HG03469 (cell line): ENCODE measurements around the gene GRHPR.

Experiments
- ATAC-seq: cut with Tn5 transposase; IDR thresholded peaks from one replicate; pipeline ENCODE4 v1.9.1; 2021; ENCODE audit warnings: mild to moderate bottlenecking, moderate library complexity, moderate number of reproducible peaks; ENCODE audit not compliant: unreplicated experiment

The GRHPR gene

DNA sequence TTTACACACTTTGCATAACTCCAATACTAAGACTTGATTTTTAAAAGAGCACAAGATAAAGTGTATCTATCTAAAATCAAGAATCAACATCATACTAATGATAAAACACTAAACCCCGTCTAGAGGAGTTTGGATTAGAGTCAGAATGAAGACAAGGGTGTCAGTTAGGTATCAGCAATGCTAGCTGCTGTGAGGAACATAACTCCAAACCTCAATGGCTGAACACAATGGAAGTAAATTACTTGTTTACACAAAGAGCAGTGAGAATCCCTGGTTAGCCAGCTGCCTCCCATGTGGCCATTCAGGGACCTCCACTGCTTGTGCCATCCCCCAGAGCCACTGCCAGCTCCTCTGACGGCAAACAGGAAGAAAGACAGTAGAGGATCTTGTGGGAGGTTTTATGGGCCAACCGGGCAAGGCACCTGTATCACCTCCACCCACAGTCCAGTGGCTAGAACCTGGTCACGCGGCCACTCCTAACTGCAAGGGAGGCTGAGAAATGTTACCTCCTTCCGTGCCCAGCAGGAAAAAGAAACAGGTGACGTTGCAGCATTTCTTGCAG lies 24.0 kb upstream of the GRHPR start:
- ATAC-seq = no peak

DNA sequence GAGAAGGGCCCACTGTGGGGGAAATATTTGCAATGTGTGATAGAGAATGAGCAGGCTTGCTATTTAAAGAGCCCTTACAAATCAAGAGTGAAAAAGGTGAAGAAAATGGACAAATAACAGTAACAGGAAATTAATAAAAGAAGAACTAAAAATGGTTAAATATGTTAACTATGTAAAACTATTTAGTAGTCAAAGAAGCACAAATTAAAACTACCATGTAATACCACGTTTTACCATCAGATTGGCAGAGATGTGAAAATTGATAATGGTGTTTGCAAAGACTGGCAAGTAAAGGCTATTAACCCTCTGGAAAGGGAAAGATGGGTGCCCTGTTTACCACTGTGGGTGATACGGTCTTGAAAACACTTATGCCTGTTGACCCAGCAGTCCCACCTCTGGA lies 23.2 kb upstream of the GRHPR start:
- no peak for ATAC-seq

DNA sequence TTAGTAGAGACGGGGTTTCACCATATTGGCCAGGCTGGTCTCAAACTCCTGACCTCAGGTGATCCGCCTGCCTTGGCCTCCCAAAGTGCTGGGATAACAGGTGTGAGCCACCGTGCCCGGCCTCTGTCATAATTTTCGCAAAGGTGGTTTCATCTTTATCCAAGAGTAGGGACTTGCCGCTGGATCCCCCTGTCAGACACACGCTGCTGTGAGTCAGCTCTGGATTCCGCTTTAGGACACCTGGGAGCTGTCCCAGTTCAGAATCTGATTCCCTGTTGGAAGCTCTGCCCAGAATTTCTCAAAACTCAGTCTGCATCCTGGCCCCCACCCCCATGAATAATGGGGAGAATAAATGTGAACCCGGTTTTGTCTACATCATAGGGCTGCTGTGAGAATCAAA lies 17.9 kb upstream of the GRHPR start:
- ATAC-seq = no peak

DNA sequence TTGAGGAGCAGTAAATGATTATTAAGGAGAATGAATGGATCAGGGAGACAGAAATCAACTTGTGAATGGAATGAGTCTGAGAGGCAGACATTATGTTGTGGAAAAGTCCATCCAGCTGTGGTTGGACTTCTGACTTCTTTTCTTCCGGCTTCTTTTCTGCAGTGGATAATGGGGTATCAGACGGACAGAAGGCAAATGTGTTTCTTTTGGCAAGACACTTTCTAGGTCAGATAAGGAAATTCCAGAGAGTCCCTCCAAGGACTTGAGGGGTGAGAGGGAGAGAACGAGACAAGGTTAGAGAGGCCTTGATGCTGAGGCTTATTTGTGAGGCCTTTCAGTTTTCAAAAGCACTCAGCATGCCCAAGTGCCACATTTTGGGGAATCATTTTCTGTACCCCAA lies 17.1 kb upstream of the GRHPR start:
- ATAC-seq = no peak

DNA sequence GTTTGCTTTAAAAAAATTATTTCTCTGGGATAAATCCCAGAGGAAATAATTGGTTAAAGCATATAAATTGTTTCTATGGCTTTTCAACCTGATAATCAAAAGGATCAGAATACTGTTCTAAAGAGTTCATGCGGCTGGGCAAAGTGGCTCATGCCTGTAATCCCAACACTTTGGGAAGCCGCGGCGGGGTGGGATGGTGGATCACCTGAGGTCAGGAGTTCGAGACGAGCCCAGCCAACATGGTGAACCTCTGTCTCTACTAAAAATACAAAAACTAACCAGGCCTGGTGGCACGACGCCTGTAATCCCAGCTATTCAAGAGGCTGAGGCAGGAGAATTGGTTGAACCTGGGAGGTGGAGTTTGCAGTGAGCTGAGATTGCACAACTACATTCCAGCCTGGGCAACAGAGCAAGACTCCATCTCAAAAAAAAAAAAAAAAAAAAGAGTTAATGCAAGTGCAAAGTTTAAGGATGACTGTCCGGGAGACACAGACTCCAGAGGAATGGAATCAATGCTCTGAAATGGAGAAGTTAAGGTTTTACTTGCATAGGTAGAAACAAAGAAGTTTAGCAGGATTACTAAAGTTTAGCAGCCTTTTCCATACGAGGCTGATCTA lies 16.6 kb upstream of the GRHPR start:
- ATAC-seq = no peak

DNA sequence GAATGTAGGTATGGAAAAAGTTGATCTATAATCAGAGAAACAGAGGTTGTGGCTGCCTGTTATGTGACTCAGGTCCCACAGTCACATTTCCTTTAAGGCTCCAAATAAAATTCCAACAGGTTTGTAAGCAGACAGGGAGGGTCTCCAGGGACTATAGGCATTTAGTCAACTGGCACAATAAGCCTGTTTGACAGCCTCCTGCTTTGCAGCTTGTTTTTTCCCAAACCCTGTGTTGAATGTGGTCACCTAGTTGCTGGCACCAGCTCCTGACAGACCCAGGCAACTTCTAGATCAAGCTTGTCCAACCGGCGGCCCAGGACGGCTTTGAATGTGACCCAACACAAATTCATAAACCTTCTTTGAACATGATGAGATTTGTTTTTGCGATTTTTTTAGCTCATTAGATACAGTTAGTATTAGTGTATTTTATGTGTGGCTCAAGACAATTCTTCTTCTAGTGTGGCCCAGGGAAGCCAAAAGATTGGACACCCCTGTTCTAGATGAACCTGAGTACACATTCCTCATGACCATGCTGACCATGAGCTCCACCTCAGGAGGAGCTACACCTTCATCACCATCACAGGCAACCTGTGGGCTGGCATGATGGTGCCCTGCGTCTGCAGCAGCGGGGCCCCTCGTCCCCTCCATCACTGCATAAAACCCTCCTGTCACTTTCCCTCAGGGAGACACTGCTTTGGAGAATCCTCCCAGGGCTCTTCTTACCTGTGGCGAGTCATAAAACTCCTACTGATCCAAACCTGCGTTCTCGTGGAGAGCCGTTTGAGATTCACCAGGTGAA lies 15.7 kb upstream of the GRHPR start:
- no peak for ATAC-seq

DNA sequence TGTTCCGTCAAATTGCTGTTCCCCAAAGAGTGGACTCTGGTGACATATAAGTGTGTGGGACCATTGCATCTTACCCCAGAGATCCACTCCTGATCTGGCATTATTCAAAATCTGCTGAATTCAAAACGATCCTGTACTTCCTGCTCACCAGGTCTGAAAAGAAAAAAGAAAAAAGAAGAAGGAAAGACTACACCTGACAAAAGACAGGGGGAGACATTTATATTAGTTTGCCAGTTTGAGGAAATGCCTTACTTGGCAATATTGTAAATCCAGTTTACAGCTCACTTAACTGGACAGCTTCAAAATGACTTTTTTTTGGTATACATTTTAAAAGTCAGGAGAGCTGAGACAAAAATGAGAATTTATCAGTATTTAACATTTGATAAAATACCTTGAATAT lies 15.0 kb upstream of the GRHPR start:
- no peak for ATAC-seq

DNA sequence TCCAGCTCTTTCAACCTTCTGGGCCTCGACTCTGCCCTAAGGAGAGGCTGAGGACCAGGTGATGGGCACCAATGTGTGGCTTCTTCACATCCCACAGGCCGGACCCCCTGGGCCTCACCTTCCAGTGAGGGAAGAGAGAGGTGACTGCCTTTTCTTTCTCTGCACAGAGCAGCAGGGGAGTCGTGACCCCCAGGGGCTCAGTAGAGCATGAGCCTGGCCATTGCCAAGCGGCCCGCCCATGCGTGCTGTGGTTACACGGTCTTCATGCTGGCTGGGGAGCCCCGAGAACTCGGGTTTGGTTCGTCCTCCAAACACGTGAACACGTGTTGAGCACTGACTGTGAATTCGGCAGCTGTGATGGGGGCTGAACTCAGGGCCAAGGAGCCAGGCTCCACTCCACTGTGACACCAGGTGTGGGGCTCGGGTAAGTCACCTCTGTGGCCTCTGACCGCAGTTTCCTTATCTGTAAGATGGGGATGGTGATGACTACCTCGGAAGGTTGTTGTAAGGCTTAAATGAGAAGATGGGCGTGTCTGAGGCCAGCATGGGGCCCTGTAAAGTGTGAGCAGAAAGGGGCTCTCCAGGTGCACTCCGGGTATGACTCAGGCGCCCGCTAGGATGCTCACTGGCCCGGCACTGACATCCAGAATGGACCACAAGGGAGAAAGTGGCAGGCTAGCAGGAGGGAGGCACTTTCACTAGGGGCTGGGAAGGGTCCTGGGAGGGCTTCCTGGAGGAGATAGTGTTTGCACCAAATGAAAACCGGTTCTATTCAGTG lies 13.4 kb upstream of the GRHPR start:
- ATAC-seq = peak; percentile 72

DNA sequence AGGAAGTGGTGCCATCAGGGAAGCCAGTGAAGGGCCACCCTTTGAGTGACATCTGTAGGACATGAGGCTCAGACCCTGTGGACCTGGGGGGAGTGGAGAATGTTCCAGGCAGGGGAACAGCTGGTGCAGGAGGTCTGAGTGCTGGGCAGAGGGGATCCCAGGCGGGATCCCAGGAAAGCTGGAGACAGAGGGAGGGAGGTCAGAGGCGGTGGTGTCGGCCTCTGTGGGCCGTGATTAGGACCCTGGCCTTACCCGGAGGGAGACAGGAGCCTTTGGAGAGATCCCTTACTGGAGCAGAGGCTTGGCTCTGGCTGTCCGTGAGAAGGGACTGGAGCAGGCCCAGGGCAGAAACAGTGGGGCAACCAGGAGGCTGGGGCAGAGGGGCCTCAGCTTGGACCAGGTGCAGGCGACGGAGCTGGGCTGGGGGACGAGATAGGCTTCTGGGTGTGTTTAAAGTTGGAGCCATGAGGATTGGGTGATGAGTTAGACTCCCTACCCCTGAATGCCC lies 12.1 kb upstream of the GRHPR start:
- ATAC-seq = no peak

DNA sequence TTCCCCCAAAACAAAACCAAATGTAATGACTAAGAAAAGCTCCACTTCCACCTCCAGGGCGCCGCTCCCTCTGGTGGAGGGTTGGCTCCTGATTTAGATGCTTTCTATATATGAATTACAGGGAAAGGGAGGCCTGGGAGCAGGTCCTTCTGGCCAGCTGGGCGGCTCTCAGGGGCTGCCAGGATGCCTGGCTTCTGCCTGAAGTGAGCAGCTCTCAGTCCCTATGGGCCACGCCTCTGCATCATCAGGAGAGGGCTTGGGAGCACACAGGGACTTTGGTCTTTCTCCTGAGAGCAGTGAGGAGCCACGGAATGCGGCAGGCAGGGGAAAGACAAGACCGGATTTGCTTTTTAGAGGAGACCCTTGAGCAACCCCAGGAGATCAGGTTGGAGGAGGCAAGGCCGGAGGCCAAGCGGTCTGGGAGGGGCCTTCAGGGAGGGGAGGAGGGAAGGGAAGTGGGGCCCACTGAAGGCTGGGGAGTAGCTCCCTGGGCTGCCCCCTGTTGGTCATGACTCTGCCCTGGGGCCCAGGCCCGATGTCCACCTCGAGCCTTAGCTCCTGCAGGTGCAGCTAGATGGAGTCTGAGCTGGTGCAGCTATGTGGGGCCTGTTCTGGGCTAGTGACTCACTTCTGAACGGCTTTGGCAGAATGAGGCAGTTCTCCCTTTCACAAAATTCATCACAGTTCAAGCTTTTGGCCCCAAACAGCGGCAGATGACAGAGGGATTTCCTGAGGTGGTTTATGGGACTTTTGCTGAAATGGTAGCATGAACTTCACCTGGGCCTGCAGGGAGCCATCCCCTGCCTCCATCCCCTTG lies 11.3 kb upstream of the GRHPR start:
- no peak for ATAC-seq

DNA sequence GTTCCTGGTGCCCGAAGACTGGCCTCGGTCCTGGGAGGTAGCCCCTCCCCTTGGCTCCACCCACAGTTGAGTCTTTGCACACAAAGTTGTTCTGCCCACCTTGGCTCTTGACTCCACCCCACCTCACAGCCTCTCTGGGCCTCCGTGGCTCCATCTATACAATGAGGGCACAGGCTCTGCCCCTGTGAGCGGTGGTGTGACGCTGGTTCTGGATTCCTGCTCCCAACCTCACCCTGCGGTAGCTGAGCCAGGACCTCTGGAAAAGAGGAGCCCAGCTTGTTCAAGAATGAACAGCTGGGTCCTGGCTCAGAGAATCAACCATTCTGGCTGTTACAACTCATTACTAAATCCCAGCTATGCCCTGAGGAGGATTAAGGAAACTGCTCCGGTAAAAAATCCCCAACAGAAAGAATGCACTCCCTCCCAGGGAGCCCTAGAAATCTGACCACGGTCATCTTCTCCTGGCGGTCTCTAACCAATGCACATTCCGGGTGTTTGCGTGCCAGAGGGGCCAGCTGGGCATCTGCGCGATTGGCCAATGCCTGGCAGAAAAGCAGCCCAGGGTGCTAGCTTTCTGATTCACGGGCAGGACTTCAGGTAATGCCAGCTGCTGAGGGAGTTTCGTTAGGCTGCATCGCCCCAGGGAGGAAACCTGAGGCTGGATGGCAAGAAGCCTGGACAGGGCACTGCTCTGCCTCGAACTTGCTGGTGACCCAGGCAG lies 9.9 kb upstream of the GRHPR start:
- ATAC-seq = no peak

DNA sequence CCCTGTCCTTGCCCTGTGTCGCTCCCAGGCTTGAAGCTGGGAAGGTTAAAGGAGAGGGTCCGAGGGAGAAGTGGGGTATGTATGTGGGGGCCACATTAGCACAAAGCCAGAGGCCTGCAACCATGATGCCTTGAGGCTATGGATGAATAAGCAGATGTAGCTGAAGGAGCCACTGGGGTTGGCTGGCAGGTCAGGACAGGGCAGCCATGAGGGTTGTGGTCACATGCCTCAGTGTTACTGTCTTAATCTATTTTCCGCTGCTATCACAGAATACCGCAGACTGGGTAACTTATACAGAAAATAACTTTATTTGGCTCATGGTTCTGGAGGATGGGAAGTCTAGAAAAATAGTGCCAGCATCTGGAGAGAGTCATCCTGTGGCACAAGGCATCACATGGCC lies 9.2 kb upstream of the GRHPR start:
- ATAC-seq = no peak

DNA sequence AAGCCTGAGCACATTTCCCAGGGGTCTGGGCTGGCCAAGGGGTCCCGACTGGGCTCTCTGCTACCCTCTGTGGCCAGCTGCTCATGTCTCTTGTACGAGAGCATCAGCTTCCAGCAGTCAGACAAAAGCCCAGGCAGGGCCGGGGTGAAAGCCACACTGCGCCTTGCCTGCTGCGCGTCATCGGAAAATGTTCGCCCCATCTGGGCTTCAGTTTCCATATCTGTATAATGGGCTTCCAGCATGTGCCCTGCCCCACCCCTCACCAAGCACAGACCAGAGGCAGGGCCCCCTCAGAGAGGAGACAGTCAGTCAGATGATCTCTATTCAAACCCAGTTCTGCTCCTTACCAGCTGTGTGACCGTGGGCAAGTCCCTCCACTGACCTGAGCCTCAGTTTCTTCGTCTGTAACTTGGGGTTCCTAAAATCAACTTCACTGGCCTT lies 8.0 kb upstream of the GRHPR start:
- ATAC-seq = no peak

DNA sequence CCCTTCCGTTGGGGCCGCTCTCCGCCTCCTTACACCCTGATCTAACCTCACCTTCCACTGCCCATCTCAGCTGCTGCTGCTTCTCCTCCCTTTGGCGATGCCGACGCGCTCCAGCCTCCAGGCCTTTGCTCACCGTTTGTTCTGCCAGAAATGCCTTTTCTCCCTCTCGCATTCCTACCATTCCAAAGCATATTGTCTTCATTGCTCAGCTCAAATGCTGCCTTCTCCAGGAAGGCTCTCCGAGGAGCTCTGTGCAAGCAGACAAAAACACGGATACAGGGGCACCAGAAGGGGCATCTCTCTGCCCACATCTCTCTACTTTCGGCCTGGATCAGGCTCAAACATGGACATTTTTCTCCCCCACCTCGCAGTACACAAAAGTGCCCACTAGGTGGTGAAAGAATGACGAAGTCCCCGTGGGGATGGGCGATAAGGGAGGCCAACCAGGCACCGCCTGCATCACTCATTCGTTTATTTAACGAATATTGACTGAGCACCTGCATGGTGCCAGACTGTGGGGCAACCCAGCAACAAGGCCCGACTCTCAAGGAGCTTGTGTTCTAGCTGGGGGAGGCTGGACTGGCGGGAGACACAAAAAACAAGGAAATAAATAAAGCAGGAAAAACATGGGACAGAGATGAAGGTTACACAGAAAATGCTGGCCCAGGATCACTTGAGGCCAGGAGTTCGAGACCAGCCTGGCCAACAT lies 7.3 kb upstream of the GRHPR start:
- ATAC-seq = no peak

DNA sequence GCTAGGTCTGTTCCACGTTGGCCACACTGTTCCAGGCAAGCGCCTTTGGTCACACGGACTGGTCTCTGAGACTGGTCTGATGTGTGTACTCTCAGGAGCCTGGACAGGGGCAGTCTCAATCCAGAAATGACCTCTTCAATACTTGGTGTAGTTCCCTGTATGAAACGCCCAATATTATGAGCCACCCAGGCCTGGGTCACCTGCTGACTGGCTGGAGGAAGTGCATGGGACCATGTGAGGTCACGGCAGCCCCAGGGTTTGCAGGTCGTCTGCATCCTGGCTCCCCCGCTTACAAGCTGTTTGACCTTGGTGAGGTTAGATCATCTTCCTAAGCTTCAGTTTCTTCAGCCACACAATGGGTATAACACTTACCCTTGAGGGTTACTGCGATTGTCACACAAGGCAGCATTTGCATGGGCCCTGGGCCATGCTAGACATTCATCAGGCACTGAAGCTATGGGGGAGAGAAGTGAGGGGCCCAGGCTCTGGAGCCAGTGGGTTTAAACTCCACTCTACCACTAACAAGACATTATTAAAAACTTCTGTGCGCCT lies 5.2 kb upstream of the GRHPR start:
- no peak for ATAC-seq

DNA sequence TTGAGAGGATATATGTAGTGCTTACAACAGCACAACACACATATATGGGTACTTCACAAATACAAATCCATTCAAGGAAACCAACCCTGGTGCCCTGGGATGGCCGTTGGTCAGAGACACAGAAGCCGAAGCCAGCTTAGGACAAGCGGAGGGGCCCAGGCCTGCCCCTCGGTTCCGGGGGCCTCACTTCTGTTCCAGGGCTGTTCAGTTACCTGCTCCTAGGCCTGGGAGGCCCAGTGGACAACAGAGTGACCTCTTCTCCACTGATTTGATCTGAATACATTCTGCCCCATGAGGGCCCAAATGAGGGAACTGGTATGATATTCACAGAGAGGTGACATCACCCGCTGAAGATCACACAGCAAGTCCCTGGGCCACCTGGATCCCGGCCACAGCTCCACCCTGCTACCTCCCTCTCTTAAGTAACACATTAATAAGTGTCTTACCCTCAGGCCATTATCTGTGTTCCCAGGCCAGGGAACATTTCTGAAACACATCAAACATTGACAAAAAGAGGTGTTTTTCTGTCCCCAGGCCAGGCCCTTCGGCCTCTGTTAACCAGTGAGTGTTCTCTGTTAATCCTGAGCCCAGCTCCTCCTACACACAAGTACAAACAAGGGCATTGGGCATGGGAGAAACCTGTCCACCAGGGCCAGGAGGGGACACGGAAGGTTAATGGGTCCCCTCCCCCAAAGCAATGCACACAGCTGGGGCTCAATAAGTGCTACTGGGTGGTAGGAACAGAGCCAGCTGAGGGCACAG lies 4.5 kb upstream of the GRHPR start:
- ATAC-seq = no peak

DNA sequence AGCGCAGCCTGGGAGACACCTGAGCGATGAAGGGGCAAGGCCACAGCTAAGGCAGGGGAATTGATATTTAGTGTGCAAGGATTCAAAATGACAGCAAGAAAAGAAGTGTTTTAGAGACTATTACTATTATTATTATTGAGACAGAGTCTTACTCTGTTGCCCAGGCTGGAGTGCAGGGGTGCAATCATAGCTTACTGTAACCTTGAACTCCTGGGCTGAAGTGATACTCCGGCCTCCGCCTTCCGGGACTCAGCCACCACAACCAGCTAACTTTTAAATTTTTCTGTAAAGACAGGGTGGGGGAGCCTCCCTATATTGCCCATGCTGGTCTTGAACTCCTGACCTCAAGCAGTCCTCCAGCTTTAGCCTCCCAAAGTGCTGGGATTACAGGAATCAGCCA lies 3.3 kb upstream of the GRHPR start:
- no peak for ATAC-seq
